Vagina (tissue), 2 donors: ENCODE data around the gene INSR.

Source experiments
- POLR2A ChIP-seq, 2 donors: fragments of 450-650 bp; IDR thresholded peaks; one replicate each; pipeline ENCODE4 v1.6.1; 2017; ENCODE audit warnings: antibody characterized with exemption in 2 of 2, mild to moderate bottlenecking in 2 of 2, moderate library complexity in 2 of 2
- POLR2AphosphoS5 ChIP-seq, 2 donors: sonication (generic); formaldehyde crosslinking; IDR thresholded peaks; one replicate each; pipeline ENCODE4 v1.9.0; 2017; ENCODE audit warnings: antibody characterized with exemption in 2 of 2, mild to moderate bottlenecking in 2 of 2, low read depth in 1 of 2; ENCODE audit not compliant: insufficient read depth in 1 of 2
- TF ChIP-seq, protein P1 (sequence below), 3 experiments: fragments of 450-650 bp in 2 of 3; fragments of 200-600 bp in 1 of 3; sonication (generic) in 1 of 3; IDR thresholded peaks; one replicate each; pipeline ENCODE4 v1.5.1; 2017 to 2019; ENCODE audit warnings: antibody characterized with exemption in 3 of 3, mild to moderate bottlenecking in 2 of 3, moderate library complexity in 2 of 3

- TF ChIP-seq, protein P1, sequence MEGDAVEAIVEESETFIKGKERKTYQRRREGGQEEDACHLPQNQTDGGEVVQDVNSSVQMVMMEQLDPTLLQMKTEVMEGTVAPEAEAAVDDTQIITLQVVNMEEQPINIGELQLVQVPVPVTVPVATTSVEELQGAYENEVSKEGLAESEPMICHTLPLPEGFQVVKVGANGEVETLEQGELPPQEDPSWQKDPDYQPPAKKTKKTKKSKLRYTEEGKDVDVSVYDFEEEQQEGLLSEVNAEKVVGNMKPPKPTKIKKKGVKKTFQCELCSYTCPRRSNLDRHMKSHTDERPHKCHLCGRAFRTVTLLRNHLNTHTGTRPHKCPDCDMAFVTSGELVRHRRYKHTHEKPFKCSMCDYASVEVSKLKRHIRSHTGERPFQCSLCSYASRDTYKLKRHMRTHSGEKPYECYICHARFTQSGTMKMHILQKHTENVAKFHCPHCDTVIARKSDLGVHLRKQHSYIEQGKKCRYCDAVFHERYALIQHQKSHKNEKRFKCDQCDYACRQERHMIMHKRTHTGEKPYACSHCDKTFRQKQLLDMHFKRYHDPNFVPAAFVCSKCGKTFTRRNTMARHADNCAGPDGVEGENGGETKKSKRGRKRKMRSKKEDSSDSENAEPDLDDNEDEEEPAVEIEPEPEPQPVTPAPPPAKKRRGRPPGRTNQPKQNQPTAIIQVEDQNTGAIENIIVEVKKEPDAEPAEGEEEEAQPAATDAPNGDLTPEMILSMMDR (IDR thresholded peaks at IDR 0.05): no peak
- no peak for TF ChIP-seq POLR2AphosphoS5 (IDR thresholded peaks at IDR 0.05; ENCODE audit: insufficient read depth in 1 of 2, low read depth in 1 of 2)
- no peak for TF ChIP-seq POLR2A (IDR thresholded peaks at IDR 0.05)
These were observed 106.4 kb downstream of the INSR start for GRCh38 chr19:7187605-7188339.
